ENCODE results near the gene ZNF3. TPM values are rescaled to one million over a fixed set of nuclear protein-coding genes. Genes with fewer than 3 reads are reported as not detected.

ZNF3 gene
- polyA plus RNA-seq, 2 of the 4 experiments (the other 2 are of a cell fraction): 22.5 to 30.2 TPM

GRCh38 chr7:100111914-100112313 is 30.4 kb upstream of the ZNF3 start:
- FAIRE-seq (no peak), DNase-seq (ENCODE audit: low read depth in 1 of 2, low spot score in 1 of 2) (no peak), ATAC-seq (peak in 1 of 2 experiments; percentile 6; a peak in 2 of 6 replicates)
- no peak overlapping the region for H3K4me3 ChIP-seq
- TF ChIP-seq REST (IDR thresholded peaks at IDR 0.05): no peak
- no peak for TF ChIP-seq ZNF302 (CRISPR knock-in tag; IDR thresholded peaks at IDR 0.05)
- no peak for TF ChIP-seq HDAC2 (IDR thresholded peaks at IDR 0.05)
- H3K4me2 ChIP-seq: no peak overlapping the region
- H3K27ac ChIP-seq: no peak overlapping the region
- ChIA-PET CTCF (interaction anchor here (1.8 to 3.3 kb wide), 2 partner anchors 10 to 20 kb away, joined by 8 to 19 read pairs; partner anchors contain the start of genes AP4M1 and MCM7), POLR2A (interaction anchor here (0.7 to 3.0 kb wide), 2 partner anchors 11 to 15 kb away, joined by 3 to 19 read pairs; partner anchors contain the start of genes AP4M1, MBLAC1 and MCM7)
- WGBS (ENCODE audit: missing lambda C conversion rate): 92% methylated on average over 12 of the region's 13 CpGs
- H3K4me1 ChIP-seq: no peaks in the 10 kb centered on the region
- H3K9me3 ChIP-seq: no peaks in the 10 kb centered on the region

- ChIA-PET CTCF (interaction anchor here (1.8 to 3.3 kb wide), 2 partner anchors 9 to 21 kb away, joined by 8 to 19 read pairs; partner anchors contain the start of genes AP4M1 and MCM7), POLR2A (interaction anchor here (3.0 kb wide), 1 partner anchor 10 kb away, joined by 19 read pairs; the partner anchor contains the start of genes AP4M1 and MCM7)
- Histone ChIP-seq H3K4me2 (no peak overlapping the region), H3K4me1 (no peaks in the 10 kb centered on the region), H3K9me3 (no peaks in the 10 kb centered on the region), H3K4me3 (no peak overlapping the region), H3K27ac (no peak overlapping the region)
- FAIRE-seq (no peak), ATAC-seq (no peak), DNase-seq (ENCODE audit: low read depth in 1 of 2, low spot score in 1 of 2) (no peak)
- WGBS (ENCODE audit: missing lambda C conversion rate): 92% methylated on average over 7 of the region's 7 CpGs
- TF ChIP-seq BCL3 (IDR thresholded peaks at IDR 0.05): no peak
- TF ChIP-seq KDM5A (IDR thresholded peaks at IDR 0.05): no peak
- TF ChIP-seq SREBF2 (IDR thresholded peaks at IDR 0.05): no peak
- no peak for TF ChIP-seq CBX2 (IDR thresholded peaks at IDR 0.05; ENCODE audit: borderline replicate concordance, low read depth)
- no peak for TF ChIP-seq HMGXB4 (CRISPR knock-in tag; IDR thresholded peaks at IDR 0.05; ENCODE audit: borderline replicate concordance)
- no peak for TF ChIP-seq RARB (CRISPR knock-in tag; IDR thresholded peaks at IDR 0.05)
- TF ChIP-seq HDAC2 (IDR thresholded peaks at IDR 0.05): no peak
- no peak for TF ChIP-seq MAZ (IDR thresholded peaks at IDR 0.05; ENCODE audit: borderline replicate concordance, low read depth, low read length)
- TF ChIP-seq HEYL (CRISPR knock-in tag; IDR thresholded peaks at IDR 0.05): no peak
- no peak for TF ChIP-seq NPAS2 (CRISPR knock-in tag; IDR thresholded peaks at IDR 0.05; ENCODE audit: borderline replicate concordance)
- no peak for TF ChIP-seq HES2 (IDR thresholded peaks at IDR 0.05)
Measured at GRCh38 chr7:100111156-100111555, 29.6 kb upstream of the ZNF3 start.

- Histone ChIP-seq H3K4me1 (no peaks in the 10 kb centered on the region), H3K4me2 (no peak overlapping the region), H3K4me3 (no peak overlapping the region), H3K27ac (no peak overlapping the region), H3K9me3 (no peaks in the 10 kb centered on the region)
- DNase-seq (ENCODE audit: low read depth in 1 of 2, low spot score in 1 of 2) (no peak), ATAC-seq (peak; percentile 42 to 67; a peak in 3 of 6 replicates), FAIRE-seq (no peak)
- ChIA-PET CTCF (interaction anchor here (0.6 kb wide), 1 partner anchor 174 kb away, joined by 4 read pairs; no protein-coding TSS in a partner anchor), POLR2A (no interaction called here)
- WGBS (ENCODE audit: missing lambda C conversion rate): 87% methylated on average over 12 of the region's 12 CpGs
- TF ChIP-seq HOXB5 (CRISPR knock-in tag; IDR thresholded peaks at IDR 0.05): no peak
- no peak for TF ChIP-seq EHMT2 (IDR thresholded peaks at IDR 0.05; ENCODE audit: low read depth)
- TF ChIP-seq MAZ (IDR thresholded peaks at IDR 0.05; ENCODE audit: borderline replicate concordance, low read depth, low read length): no peak
- no peak for TF ChIP-seq HEYL (CRISPR knock-in tag; IDR thresholded peaks at IDR 0.05)
- no peak for TF ChIP-seq FOSL2 (IDR thresholded peaks at IDR 0.05)
- TF ChIP-seq FOSL2 (CRISPR knock-in tag; IDR thresholded peaks at IDR 0.05): no peak
- no peak for TF ChIP-seq KDM5A (IDR thresholded peaks at IDR 0.05)
- TF ChIP-seq REST (IDR thresholded peaks at IDR 0.05): no peak
- TF ChIP-seq HMGXB4 (CRISPR knock-in tag; IDR thresholded peaks at IDR 0.05; ENCODE audit: borderline replicate concordance): no peak
Measured at GRCh38 chr7:100109521-100110163, 28.1 kb upstream of the ZNF3 start.

All from A549 (cell line).